DND-41 (cell line): Measurements from ENCODE around the gene FOXK2.
"Not testable (repeated sequence)": the region's sequence is repeated elsewhere in the genome, so short reads cannot be mapped to it uniquely, and the experiment has no call there.

Source experiments
- ATAC-seq: fragments of 200-7000 bp; cut with Tn5 transposase; 3 replicates; pipeline ENCODE4 v1.9.1; 2021; ENCODE audit warnings: low read depth; ENCODE audit not compliant: insufficient read depth
- DNase-seq: peaks from one replicate; pipeline ENCODE4 v3.0.0-alpha.2; 2020
- H2AFZ ChIP-seq: 2 replicates; pipeline ENCODE4 v1.6.0; 2012; ENCODE audit warnings: low read depth, low read length
- H3K27ac ChIP-seq: 2 replicates; pipeline ENCODE4 v1.5.1; 2012; ENCODE audit warnings: low read length, inconsistent platforms
- H3K27me3 ChIP-seq: fragments of 200-600 bp; sonication (generic); 2 replicates; pipeline ENCODE4 v1.6.0; 2012; ENCODE audit warnings: low read length, mild to moderate bottlenecking, inconsistent platforms; ENCODE audit not compliant: insufficient read depth, poor library complexity
- H3K36me3 ChIP-seq: 2 replicates; pipeline ENCODE4 v1.5.1; 2012; ENCODE audit warnings: low read length, inconsistent platforms; ENCODE audit not compliant: insufficient read depth
- H3K4me1 ChIP-seq: 2 replicates; pipeline ENCODE4 v1.5.1; 2012; ENCODE audit warnings: mild to moderate bottlenecking, low read length; ENCODE audit not compliant: insufficient read depth
- H3K4me2 ChIP-seq: 2 replicates; pipeline ENCODE4 v1.6.0; 2012; ENCODE audit warnings: mild to moderate bottlenecking, moderate library complexity, low read length, inconsistent platforms; ENCODE audit not compliant: insufficient read depth
- H3K4me3 ChIP-seq, 2 experiments: fragments of 200-600 bp in 1 of 2; shearing (Covaris generic) in 1 of 2; 2 replicates each; pipeline ENCODE4 v1.5.1; 2012 to 2016; ENCODE audit warnings: inconsistent platforms in 2 of 2, low read length in 2 of 2, mild to moderate bottlenecking in 2 of 2, low read depth in 1 of 2, moderate library complexity in 1 of 2
- H3K79me2 ChIP-seq: 2 replicates; pipeline ENCODE4 v1.6.0; 2012; ENCODE audit warnings: low read length, inconsistent platforms; ENCODE audit not compliant: insufficient read depth
- H3K9ac ChIP-seq: 2 replicates; pipeline ENCODE4 v1.6.0; 2012; ENCODE audit warnings: low read depth, mild to moderate bottlenecking, inconsistent platforms, low read length, moderate library complexity
- H3K9me3 ChIP-seq: 2 replicates; pipeline ENCODE4 v1.5.1; 2012; ENCODE audit warnings: low read length, moderate library complexity, mild to moderate bottlenecking, inconsistent platforms; ENCODE audit not compliant: insufficient read depth, severe bottlenecking
- H4K20me1 ChIP-seq: 2 replicates; pipeline ENCODE4 v1.6.0; 2012; ENCODE audit warnings: low read length; ENCODE audit not compliant: insufficient read depth
- EZH2 ChIP-seq: IDR thresholded peaks from 3 replicates; pipeline ENCODE4 v1.6.1; 2012; ENCODE audit warnings: borderline replicate concordance, low read depth, mild to moderate bottlenecking, moderate library complexity, low read length, inconsistent platforms; ENCODE audit not compliant: severe bottlenecking
- TF ChIP-seq, protein P1 (sequence below): IDR thresholded peaks from 2 replicates; pipeline ENCODE4 v1.5.1; 2012; ENCODE audit warnings: borderline replicate concordance, low read length, moderate library complexity, mild to moderate bottlenecking; ENCODE audit not compliant: poor library complexity, severe bottlenecking; ENCODE audit errors: extremely low read depth

FOXK2 gene

DNA sequence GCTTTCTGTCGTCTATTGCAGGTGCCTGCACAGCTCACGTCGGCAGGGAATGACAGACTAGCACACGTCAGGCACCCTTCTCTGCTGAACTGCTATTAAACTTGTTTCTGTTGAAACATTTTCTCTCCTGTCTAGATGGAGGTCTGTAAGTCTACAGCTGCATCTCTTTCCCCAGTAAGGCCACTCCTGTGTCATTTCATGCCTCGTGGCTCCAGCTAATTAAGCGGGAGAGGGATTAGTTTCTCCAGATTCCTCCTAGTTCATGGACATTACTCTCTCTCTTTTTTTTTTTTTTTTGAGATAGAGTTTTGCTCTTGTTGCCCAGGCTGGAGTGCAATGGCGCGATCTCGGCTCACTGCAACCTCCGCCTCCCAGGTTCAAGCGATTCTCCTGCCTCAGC, 54.5 kb downstream of the FOXK2 start:
- Histone ChIP-seq H3K79me2 (peaks cover 82% of the 10 kb centered on the region), H3K9ac (no peak overlapping the region), H3K36me3 (peaks cover 89% of the 10 kb centered on the region), H3K27ac (no peak overlapping the region), H3K4me3 (no peak overlapping the region), H3K4me2 (no peak overlapping the region), H3K4me1 (no peaks in the 10 kb centered on the region), H4K20me1 (peaks cover 40% of the 10 kb centered on the region), H2AFZ (no peak overlapping the region), H3K27me3 (no peaks in the 10 kb centered on the region), H3K9me3 (no peaks in the 10 kb centered on the region)
- no peak for ATAC-seq
- no peak for DNase-seq
- TF ChIP-seq, protein P1, sequence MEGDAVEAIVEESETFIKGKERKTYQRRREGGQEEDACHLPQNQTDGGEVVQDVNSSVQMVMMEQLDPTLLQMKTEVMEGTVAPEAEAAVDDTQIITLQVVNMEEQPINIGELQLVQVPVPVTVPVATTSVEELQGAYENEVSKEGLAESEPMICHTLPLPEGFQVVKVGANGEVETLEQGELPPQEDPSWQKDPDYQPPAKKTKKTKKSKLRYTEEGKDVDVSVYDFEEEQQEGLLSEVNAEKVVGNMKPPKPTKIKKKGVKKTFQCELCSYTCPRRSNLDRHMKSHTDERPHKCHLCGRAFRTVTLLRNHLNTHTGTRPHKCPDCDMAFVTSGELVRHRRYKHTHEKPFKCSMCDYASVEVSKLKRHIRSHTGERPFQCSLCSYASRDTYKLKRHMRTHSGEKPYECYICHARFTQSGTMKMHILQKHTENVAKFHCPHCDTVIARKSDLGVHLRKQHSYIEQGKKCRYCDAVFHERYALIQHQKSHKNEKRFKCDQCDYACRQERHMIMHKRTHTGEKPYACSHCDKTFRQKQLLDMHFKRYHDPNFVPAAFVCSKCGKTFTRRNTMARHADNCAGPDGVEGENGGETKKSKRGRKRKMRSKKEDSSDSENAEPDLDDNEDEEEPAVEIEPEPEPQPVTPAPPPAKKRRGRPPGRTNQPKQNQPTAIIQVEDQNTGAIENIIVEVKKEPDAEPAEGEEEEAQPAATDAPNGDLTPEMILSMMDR = no peak
- no peak for TF ChIP-seq EZH2

DNA sequence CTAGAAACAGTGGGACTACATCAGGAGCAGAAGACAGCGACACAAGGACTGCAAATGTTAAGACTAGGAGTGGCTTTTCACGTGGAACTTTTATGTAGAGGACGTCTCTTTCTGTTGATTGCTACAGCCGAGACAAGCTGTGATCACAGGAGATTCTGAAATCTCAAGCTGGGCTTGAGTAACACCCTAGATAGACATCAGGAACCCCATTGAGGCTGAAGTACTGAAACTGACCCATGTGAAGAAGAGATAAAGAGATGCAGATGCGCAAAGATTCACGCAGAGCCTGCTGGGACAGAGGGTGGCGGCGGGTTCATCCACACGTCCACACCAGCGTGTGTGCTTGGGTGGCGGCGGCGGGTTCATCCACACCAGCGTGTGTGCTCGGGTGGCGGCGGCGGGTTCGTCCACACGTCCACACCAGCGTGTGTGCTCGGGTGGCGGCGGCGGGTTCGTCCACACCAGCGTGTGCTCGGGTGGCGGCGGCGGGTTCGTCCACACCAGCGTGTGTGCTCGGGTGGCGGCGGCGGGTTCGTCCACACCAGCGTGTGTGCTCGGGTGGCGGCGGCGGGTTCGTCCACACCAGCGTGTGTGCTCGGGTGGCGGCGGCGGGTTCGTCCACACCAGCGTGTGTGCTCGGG, 56.2 kb downstream of the FOXK2 start:
- H2AFZ ChIP-seq, DNase-seq, H3K27ac ChIP-seq, H3K27me3 ChIP-seq, H3K9me3 ChIP-seq, H3K4me3 ChIP-seq, H3K4me1 ChIP-seq, ATAC-seq, H3K4me2 ChIP-seq, H3K9ac ChIP-seq: not testable (repeated sequence)
- H4K20me1 ChIP-seq = peaks cover 34% of the 10 kb centered on the region
- H3K79me2 ChIP-seq = peaks cover 72% of the 10 kb centered on the region
- peaks cover 80% of the 10 kb centered on the region for H3K36me3 ChIP-seq

DNA sequence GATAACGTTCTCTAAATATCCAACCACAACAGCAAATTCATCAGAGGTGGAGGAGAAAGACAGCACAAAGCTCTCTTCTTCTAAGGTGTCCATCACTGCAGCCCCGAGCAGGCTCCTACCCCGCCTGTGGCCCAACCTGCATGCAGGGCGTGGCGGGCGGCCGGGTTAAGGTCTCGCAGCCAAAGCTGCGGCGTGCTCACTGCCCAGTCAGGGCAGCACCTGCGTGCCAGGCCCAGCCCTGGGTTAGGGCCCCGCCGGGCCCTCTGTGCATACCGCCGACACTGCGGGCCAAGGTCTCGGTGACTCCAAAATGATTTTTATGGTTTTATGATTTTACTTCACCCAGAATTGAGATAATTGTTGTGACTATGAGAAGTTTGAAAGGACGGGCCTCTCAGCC, 57.8 kb downstream of the FOXK2 start:
- no peaks in the 10 kb centered on the region for H3K9me3 ChIP-seq
- H3K36me3 ChIP-seq = peaks cover 68% of the 10 kb centered on the region
- H4K20me1 ChIP-seq = peaks cover 32% of the 10 kb centered on the region
- H3K27ac ChIP-seq = no peak overlapping the region
- H3K4me2 ChIP-seq = no peak overlapping the region
- H3K27me3 ChIP-seq = no peaks in the 10 kb centered on the region
- no peak overlapping the region for H3K4me3 ChIP-seq
- DNase-seq (no peak), ATAC-seq (no peak)
- H3K9ac ChIP-seq = no peak overlapping the region
- TF ChIP-seq, protein P1 = no peak
- TF ChIP-seq EZH2 = no peak
- H3K79me2 ChIP-seq = peaks cover 72% of the 10 kb centered on the region
- H3K4me1 ChIP-seq = no peaks in the 10 kb centered on the region
- H2AFZ ChIP-seq = no peak overlapping the region

DNA sequence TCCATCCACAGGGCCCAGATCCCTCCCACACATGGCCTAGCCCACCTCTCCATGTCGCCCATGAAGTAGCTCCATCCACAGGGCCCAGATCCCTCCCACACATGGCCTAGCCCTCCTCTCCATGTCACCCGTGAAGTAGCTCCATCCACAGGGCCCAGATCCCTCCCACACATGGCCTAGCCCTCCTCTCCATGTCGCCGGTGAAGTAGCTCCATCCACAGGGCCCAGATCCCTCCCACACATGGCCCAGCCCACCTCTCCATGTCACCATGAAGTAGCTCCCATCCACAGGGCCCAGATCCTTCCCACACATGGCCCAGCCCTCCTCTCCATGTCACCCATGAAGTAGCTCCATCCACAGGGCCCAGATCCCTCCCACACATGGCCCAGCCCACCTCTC, 60.4 kb downstream of the FOXK2 start:
- not testable (repeated sequence) for H3K27me3 ChIP-seq, H3K4me2 ChIP-seq, DNase-seq, H3K4me1 ChIP-seq, ATAC-seq, H3K9ac ChIP-seq, H3K27ac ChIP-seq, H2AFZ ChIP-seq, H3K4me3 ChIP-seq, H3K9me3 ChIP-seq
- Histone ChIP-seq H4K20me1 (peaks cover 26% of the 10 kb centered on the region), H3K79me2 (peaks cover 55% of the 10 kb centered on the region), H3K36me3 (peaks cover 69% of the 10 kb centered on the region)
